GM10266 (cell line): ENCODE results near the gene SYPL1.

Experiments used
- DNase-seq: peaks from one replicate; pipeline ENCODE4 v3.0.0; 2012; ENCODE audit errors: extremely low spot score
- TF ChIP-seq, protein P1 (sequence below): IDR thresholded peaks from 2 replicates; pipeline ENCODE4 v1.5.1; 2012; ENCODE audit warnings: mild to moderate bottlenecking, low read depth; ENCODE audit not compliant: control insufficient read depth, insufficient read depth; ENCODE audit errors: missing control alignments

SYPL1 gene

DNA sequence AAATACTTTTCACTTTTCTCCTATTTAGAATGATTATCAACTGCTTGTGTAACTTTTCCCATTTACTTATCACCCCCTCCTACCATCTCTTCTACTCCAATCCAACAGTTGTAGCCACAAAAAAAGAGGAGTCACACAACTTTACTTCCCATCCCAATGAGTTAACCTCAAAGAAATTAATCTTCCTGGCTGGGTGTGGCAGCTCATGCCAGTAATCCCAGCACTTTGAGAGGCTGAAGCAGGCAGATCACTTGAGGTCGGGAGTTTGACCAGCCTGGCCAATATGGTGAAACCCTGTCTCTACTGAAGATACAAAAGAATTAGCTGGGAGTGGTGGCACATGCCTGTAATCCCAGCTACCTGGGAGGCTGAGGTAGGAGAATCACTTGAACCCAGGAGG, 19.9 kb downstream of the SYPL1 start:
- TF ChIP-seq, protein P1, sequence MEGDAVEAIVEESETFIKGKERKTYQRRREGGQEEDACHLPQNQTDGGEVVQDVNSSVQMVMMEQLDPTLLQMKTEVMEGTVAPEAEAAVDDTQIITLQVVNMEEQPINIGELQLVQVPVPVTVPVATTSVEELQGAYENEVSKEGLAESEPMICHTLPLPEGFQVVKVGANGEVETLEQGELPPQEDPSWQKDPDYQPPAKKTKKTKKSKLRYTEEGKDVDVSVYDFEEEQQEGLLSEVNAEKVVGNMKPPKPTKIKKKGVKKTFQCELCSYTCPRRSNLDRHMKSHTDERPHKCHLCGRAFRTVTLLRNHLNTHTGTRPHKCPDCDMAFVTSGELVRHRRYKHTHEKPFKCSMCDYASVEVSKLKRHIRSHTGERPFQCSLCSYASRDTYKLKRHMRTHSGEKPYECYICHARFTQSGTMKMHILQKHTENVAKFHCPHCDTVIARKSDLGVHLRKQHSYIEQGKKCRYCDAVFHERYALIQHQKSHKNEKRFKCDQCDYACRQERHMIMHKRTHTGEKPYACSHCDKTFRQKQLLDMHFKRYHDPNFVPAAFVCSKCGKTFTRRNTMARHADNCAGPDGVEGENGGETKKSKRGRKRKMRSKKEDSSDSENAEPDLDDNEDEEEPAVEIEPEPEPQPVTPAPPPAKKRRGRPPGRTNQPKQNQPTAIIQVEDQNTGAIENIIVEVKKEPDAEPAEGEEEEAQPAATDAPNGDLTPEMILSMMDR, result no peak
- no peak for DNase-seq

DNA sequence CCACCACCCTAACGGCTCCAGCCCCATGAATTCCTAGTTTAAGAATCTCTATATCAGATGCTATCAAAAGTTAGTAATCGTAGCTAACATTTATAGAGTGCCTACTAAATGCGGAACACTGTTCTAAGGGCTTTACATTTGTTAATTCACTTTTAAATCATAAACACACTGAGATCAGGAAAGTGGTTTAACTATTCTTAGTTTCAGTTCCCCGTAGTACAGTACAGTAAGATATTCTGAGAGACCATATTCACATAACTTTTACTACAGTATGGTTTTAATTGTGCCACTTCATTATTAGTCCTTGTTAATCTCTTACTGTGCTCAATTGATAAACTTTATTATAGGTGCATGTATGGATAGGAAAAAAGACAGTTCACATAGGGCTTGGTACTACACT, 22.5 kb downstream of the SYPL1 start:
- TF ChIP-seq, protein P1, result no peak
- DNase-seq, result no peak

DNA sequence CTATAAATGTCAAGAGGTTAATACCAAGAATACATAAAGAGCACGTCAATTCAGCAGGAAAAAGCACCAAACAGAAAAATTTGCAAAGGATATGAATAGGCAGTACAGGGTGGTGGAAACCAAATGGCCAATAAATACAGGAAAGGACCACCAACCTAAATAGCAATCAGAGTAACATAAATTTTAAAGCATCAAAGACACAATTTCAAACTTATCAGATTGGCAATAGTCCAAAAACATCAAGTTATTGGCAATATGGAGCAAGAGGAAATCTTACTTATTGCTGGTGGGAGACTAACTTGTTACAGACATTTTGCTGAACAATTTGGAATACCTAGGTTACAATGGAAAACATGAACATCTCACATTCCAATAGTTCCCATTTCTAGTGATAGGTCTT, 24.1 kb downstream of the SYPL1 start:
- no peak for DNase-seq
- TF ChIP-seq, protein P1, result no peak

DNA sequence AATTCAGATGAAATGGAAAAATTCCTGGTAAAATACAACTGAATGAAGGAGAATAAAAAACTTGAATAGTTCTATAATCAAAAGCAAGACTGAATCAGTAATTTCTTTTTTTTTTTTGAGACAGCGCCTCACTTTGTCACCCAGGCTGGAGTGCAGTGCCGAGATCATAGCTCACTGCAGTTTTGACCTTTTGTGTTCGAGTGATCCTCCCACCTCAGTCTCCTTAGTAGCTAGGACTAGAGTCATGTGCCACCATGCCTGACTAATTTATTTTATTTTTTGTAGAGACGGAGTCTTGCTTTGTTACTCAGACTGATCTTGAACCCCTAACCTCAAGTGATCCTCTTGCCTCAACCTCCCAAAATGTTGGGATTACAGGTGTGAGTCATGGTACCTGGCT, 26.1 kb downstream of the SYPL1 start:
- DNase-seq, result no peak
- TF ChIP-seq, protein P1, result no peak

DNA sequence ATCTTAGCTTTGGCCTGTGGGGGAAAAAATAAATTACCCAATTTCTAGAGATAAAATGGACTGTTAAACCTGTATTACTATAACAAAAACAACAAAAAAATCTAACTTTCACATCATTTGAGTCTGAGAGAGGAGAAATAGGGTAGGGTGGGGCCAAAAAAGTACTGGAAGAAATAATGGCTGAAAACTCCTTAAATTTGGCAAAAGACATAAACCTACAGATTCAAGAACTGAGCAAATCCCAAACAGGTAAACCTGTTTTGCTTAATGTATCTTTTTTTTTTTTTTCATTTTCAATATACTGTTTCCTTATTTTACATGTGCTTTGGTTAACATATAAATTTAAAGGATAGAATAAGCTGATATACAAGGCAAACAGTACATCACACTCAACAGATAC, 27.1 kb downstream of the SYPL1 start:
- no peak for DNase-seq
- TF ChIP-seq, protein P1, result no peak

DNA sequence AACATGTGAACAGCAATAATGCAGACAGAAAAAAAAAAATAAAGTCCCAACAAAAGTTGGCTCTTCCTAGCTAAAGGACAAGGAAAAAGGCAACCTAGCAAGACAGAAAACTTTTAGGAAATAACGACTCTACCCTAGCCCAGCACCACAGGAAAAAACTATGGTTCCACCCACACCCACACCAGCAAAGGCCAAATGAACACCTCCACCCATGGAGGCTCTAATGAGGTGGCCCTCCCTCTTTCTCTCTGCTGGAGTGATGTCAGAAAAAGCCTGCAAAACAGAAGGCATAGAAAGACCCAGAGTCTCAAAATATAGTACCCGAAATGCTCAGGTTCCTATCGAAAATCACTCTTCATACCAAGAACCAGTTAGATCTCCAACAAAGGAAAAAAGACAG, 28.4 kb downstream of the SYPL1 start:
- DNase-seq, result no peak
- TF ChIP-seq, protein P1, result no peak

DNA sequence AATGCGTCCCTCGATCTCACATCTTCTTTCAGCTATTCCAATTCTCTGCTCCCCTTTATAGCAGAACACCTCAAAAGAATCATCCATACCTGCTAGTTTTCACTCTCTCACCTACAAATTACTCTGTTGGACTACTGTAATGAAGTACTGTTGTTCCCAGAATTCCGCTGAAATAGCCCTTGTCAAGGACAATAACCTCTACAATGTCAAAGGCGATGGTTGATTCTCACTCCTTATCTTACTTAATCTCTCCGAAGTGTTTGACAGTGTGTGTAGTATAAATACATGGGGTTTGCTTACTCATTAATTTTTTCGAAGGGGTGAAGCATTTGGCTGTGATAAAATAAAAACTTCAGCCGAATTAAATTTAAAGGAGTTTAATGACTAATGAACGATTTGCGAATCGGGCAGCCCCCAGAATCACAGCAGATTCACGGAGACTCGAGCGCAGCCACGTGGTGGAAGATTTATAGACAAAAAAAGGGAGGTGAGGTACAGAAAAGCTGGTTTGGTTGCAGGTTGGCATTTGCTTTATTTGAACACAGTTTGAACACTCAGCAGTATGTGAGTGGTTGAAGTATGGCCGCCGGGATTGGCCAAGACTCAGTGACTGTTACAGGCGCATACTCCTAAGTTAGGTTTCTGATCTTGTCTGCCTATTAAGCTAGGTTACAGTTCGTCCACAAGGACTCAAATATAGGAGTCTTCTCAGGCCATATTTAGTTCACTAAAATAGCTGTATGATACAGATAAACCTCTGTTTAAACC, 29.8 kb downstream of the SYPL1 start:
- no peak for DNase-seq
- TF ChIP-seq, protein P1, result no peak
